Transverse colon (tissue), 4 donors: ENCODE results near the gene NPVF. TPM values are rescaled to one million over a fixed set of nuclear protein-coding genes. Genes with fewer than 3 reads are reported as not detected.

Experiments used
- DNase-seq: peaks from one replicate; pipeline ENCODE4 v3.0.0-alpha.2; 2019
- H3K27ac ChIP-seq, 4 donors: fragments of 200-600 bp; sonication (generic); 2 replicates each; pipeline ENCODE4 v1.5.1; 2016 to 2018; ENCODE audit warnings: inconsistent platforms in 4 of 4
- H3K27me3 ChIP-seq: fragments of 200-600 bp; sonication (generic); 2 replicates; pipeline ENCODE4 v1.5.1; 2017; ENCODE audit warnings: inconsistent platforms
- H3K36me3 ChIP-seq, 4 donors: fragments of 200-600 bp; sonication (generic); 2 replicates each; pipeline ENCODE4 v1.5.1; 2017 to 2019; ENCODE audit warnings: inconsistent platforms in 4 of 4
- H3K4me1 ChIP-seq, 4 donors: fragments of 200-600 bp; sonication (generic); 2 replicates each; pipeline ENCODE4 v1.5.1; 2017 to 2020; ENCODE audit warnings: inconsistent platforms in 4 of 4
- H3K4me3 ChIP-seq, 4 donors: fragments of 200-600 bp; sonication (generic); 1 replicate in 1 of 4; 2 replicates in 3 of 4; pipeline versions ENCODE4 v1.5.1 to v1.6.1; 2017 to 2019; ENCODE audit warnings: inconsistent platforms in 4 of 4
- H3K9me3 ChIP-seq, 2 donors: fragments of 200-600 bp; sonication (generic); 2 replicates each; pipeline ENCODE4 v1.5.1; 2017 to 2019; ENCODE audit warnings: inconsistent platforms in 2 of 2
- CTCF ChIP-seq, 5 experiments: fragments of 200-600 bp in 3 of 5; fragments of 450-650 bp in 2 of 5; sonication (generic) in 3 of 5; IDR thresholded peaks; 1 replicate in 2 of 5; 2 replicates in 3 of 5; pipeline ENCODE4 v1.5.1; 2016 to 2017; ENCODE audit warnings: antibody characterized with exemption in 5 of 5, inconsistent platforms in 3 of 5, mild to moderate bottlenecking in 2 of 5, moderate library complexity in 1 of 5
- EP300 ChIP-seq: sonication (generic); formaldehyde crosslinking; IDR thresholded peaks from one replicate; pipeline ENCODE4 v1.6.1; 2017; ENCODE audit warnings: antibody characterized with exemption, low read depth
- POLR2A ChIP-seq: fragments of 450-650 bp; IDR thresholded peaks from one replicate; pipeline ENCODE4 v1.6.1; 2016; ENCODE audit warnings: antibody characterized with exemption, mild to moderate bottlenecking, moderate library complexity
- POLR2AphosphoS5 ChIP-seq, 3 donors: sonication (generic); formaldehyde crosslinking; IDR thresholded peaks; one replicate each; pipeline ENCODE4 v1.6.1; 2016; ENCODE audit warnings: antibody characterized with exemption in 3 of 3
- WGBS, 2 donors: methylation state at CpG; one replicate each; pipeline ENCODE4 v1.1.5; 2018; ENCODE audit warnings: low coverage in 1 of 2; 5-methylcytosine and 5-hydroxymethylcytosine counted together
- in situ Hi-C, 4 donors: fragments of 200-750 bp; cut with MboI; loops; one replicate each; pipeline versions ENCODE4 v1.15.0 to v1.15.1; 2017; ENCODE audit warnings: low sequenced_read_pairs in 3 of 4, low pct_ligation_motif_present in 1 of 4, low pct_unique_long_range_greater_than_20kb in 1 of 4
- intact Hi-C: fragments of 100-400 bp; cut with DNase I; formaldehyde crosslinking; loops from one replicate; pipeline ENCODE4 v1.15.1; 2023; ENCODE audit warnings: low total_unique reads
- total RNA-seq, 4 donors: library from RNA; depleted of rRNA; stranded (reverse); fragments of >200 nt; gene quantifications; one replicate each; pipeline ENCODE4 v1.1.0, GENCODE V29; 2016

NPVF gene
- not detected for total RNA-seq

DNA sequence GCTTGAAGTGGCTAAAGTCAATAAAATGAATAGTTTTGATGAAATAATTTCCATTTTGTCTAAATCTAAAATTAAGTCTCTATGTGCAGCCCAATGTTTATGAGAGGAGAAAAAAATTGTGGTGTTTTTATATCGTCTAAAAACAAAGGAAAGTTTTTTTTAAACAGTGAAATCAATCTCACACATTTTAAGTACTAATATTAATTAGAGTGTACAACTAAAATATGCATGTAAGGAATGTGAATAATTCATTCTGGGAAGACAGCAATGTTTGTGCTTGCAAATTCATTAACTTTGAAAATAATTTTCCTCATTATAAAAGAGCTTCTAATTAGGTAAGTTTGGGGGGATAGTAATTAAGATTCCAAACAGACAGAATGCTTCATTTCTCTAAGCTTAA is at the start of gene NPVF:
NPVF (minus strand) TSS at position 101 of the 400 bp plus-strand sequence; CDS start at position 54, 47 bp downstream.
- TF ChIP-seq POLR2A (no peak), EP300 (no peak), CTCF (IDR thresholded peaks at IDR 0.05) (no peak), POLR2AphosphoS5 (IDR thresholded peaks at IDR 0.05) (no peak)
- intact Hi-C loops, result no loop called here
- WGBS, 2 donors, result 65 to 67% methylated on average over 1 of the region's 1 CpG
- no peaks in the 10 kb centered on the region for H3K36me3 ChIP-seq
- H3K9me3 ChIP-seq, result no peaks in the 10 kb centered on the region
- in situ Hi-C loops, result no loop called here
- no peak within 1 kb of the TSS for H3K27ac ChIP-seq
- H3K4me1 ChIP-seq, result no peaks in the 10 kb centered on the region
- H3K27me3 ChIP-seq, result no peaks in the 10 kb centered on the region
- H3K4me3 ChIP-seq, result no peak within 1 kb of the TSS
- no peak for DNase-seq

DNA sequence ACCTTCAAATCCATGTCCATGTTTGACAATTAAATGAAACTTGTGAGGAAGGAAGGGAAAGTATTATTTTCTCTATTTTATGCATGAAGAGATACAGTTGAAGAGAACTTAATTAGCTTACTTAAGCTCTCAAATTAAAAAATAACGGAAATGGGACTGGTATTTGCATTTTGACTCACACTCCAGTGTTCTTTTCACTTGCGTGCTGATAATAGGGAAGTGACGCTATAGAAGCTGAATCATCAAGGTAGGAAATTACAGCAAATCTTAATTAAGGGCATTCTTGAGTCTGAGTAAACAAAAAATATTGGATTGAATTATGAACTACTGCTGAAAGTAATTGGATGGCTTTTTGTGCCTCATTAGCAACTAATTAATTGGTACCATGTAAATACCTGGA is 44.0 kb upstream of the NPVF start:
- DNase-seq, result no peak
- Histone ChIP-seq H3K27ac (no peak overlapping the region), H3K4me1 (no peaks in the 10 kb centered on the region), H3K4me3 (no peak overlapping the region), H3K27me3 (no peaks in the 10 kb centered on the region), H3K36me3 (no peaks in the 10 kb centered on the region), H3K9me3 (no peaks in the 10 kb centered on the region)
- 68 to 76% methylated on average over 3 of the region's 3 CpGs for WGBS, 2 donors
- intact Hi-C loops (no loop called here), in situ Hi-C loops (loop anchor here in 1 of 4 donors (25.0 kb wide), 1 partner anchor 565 kb away; no protein-coding TSS in a partner anchor)
- TF ChIP-seq CTCF (IDR thresholded peaks at IDR 0.05), result no peak
- TF ChIP-seq POLR2AphosphoS5 (IDR thresholded peaks at IDR 0.05), result no peak
- TF ChIP-seq EP300, result no peak
- no peak for TF ChIP-seq POLR2A

DNA sequence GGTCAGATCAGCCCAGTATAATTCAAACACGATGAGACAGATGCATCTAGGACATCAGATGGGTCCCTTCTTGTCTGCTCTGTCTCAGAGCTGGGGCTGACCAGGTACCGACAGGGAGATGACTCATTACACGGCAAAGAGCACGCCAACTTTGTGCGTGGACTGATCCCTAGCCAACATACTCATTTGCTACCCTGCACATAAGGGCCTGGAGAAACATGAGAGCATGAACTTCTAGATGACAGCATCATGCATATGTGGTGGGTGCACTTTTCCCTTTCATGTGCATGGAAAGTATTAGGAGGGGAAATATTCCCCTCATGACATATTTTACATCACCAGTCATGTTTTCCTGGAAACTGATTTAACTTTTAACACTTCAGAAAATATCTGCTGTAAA is 35.1 kb upstream of the NPVF start:
- in situ Hi-C loops, result loop anchor here in 3 of 4 donors (5.0 to 25.0 kb wide), 5 partner anchors 124 to 591 kb away; no protein-coding TSS in a partner anchor
- no peaks in the 10 kb centered on the region for H3K36me3 ChIP-seq
- H3K4me1 ChIP-seq, result peaks cover 14 to 30% (median 25%) of the 10 kb centered on the region in 4 donors
- no peaks in the 10 kb centered on the region for H3K27me3 ChIP-seq
- H3K9me3 ChIP-seq, result no peaks in the 10 kb centered on the region
- H3K27ac ChIP-seq, result no peak overlapping the region
- intact Hi-C loops, result no loop called here
- TF ChIP-seq CTCF (IDR thresholded peaks at IDR 0.05), result no peak
- no peak for TF ChIP-seq POLR2AphosphoS5 (IDR thresholded peaks at IDR 0.05)
- TF ChIP-seq POLR2A, result no peak
- no peak for TF ChIP-seq EP300
- no peak overlapping the region for H3K4me3 ChIP-seq
- DNase-seq, result no peak
- WGBS, 2 donors, result 90% methylated on average over 2 to 5 of the region's 5 CpGs

GRCh38 chr7:25262586-25262985 is 34.3 kb upstream of the NPVF start:
- no peak for DNase-seq
- in situ Hi-C loops (loop anchor here in 3 of 4 donors (5.0 to 25.0 kb wide), 5 partner anchors 125 to 592 kb away; no protein-coding TSS in a partner anchor), intact Hi-C loops (no loop called here)
- no peak for TF ChIP-seq EP300
- no peak for TF ChIP-seq POLR2A
- TF ChIP-seq CTCF (IDR thresholded peaks at IDR 0.05), result no peak
- no peak for TF ChIP-seq POLR2AphosphoS5 (IDR thresholded peaks at IDR 0.05)
- Histone ChIP-seq H3K4me1 (peaks cover 14 to 30% (median 25%) of the 10 kb centered on the region in 4 donors), H3K4me3 (no peak overlapping the region), H3K9me3 (no peaks in the 10 kb centered on the region), H3K27me3 (no peaks in the 10 kb centered on the region), H3K36me3 (no peaks in the 10 kb centered on the region), H3K27ac (no peak overlapping the region)
- WGBS, 2 donors, result 89% methylated on average over 1 to 4 of the region's 4 CpGs
